Subcutaneous preadipocyte (primary cell): Measurements from ENCODE around the gene PERP. TPM values are rescaled to one million over a fixed set of nuclear protein-coding genes. Genes with fewer than 3 reads are reported as not detected.

ENCODE experiments used
- total RNA-seq: library from RNA; depleted of rRNA; stranded (reverse); fragments of >200 nt; gene quantifications from 2 replicates; pipeline ENCODE4 v1.2.3, GENCODE V29; 2012

The PERP gene
- total RNA-seq: 20.9 and 21.1 TPM in 2 replicates

GRCh38 chr6:138107078-138107751 lies at the start of gene PERP:
Gene PERP (minus strand): TSS chr6:138107419. CDS start chr6:138107340, 79 bp downstream.

Other genes starting within 250 kb of the PERP start
- 4.8 and 10.8 TPM in 2 replicates for gene TNFAIP3, start 240.2 kb downstream of the PERP start, total RNA-seq
- gene ARFGEF3, start 54.5 kb upstream of the PERP start, total RNA-seq: under 0.01 and 0.20 TPM in 2 replicates
- not detected in 2 replicates for gene PBOV1, start 111.1 kb upstream of the PERP start, total RNA-seq